ENCODE data around the gene LRRC10B.

Gene LRRC10B

DNA sequence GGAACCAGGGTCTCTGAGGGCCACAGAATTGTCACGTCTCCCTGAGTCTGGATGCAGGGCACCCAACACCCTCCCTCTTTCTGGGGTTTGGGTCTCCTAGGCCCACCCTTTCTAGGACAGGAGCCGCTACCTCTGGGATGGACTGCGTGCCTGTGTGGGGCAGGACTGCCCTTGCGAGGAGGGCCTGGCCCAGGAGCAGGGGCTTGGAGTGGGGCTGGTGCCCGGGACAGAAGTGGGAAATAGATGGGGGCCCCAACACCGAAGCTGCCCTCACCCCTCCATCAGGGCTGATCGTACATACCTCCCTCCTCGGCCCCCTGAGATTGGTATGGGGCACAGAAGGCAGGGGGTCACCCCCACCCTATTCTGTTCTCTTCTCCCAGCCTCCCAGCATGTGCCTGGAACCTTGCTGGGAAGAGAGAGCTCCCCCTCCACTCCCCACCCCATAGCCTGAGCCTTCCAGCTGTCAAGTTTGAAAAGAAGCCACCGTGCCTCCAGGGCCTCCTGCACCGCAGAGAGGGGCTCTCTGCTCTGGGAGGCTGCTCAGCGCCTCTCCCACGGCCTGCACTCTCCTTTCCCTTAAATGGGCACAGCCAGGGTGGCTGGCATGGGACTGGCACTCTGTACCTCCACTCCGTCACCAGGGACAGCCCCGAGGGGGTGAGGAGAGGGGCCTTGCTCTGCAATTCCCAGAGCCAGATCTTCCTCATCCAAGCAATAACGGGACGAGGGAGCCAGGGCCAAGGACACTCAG is 1.8 kb downstream of the LRRC10B start:
- no peak for DNase-seq

DNA sequence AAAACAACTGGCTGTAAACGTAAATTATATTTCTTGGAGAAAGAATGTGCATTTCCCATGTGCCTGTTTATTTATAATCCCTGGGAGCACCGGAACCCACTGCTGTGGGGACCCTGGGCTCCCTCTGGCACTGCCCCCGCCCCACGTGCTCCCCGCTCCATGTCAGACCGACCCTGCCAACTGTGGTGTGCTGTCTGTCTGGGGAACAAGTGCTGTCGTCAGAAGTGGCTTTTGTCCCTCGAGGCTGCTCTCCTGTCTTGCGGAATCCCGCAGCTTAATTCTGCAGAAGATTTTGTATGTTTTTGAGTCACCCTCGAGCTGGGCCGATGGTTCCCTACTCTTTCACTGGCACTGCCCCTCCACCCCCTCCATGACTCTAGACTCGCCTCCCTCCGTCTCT is 2.4 kb downstream of the LRRC10B start:
- no peak for DNase-seq

DNA sequence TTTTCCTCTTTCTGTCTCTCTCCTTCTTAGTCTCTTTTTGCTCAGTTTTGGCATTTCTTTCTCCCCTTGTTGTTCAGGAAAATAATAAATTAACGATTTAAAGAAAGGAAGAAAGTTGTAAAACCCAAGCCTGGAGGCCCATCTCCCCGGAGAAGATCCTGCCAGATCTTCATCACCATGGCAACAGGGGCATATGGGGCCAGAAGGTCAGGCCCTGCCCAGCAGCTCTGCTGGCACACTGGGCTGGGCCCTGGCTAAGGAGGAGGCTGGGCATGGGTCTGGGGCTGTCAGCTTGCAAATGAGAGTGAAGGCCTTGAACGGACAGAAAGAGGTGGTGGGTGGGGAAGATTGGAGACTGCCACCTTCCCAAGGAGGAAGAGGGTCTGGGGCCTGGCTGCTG is 2.8 kb downstream of the LRRC10B start:
- peak; percentile 48 for DNase-seq

DNA sequence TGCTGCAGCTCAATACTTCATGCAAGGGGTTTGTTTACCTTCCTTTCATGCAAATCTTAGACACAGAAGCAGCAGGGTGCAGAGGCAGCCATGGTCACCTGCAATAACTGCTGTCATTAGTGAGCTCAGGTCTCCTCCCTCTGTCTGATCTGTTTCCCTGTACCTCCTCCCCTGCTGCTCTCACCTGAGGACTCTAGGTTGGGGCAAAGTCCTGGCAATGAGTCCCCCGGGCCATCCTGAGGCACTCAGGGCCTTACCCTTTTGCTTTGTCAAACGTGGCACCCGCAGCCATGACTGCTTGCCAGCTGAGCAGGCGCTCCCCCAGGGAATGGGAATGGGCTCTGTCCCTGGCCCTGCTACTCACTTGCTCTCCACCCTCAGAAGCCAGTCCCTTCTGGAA is 3.9 kb downstream of the LRRC10B start:
- DNase-seq = no peak

DNA sequence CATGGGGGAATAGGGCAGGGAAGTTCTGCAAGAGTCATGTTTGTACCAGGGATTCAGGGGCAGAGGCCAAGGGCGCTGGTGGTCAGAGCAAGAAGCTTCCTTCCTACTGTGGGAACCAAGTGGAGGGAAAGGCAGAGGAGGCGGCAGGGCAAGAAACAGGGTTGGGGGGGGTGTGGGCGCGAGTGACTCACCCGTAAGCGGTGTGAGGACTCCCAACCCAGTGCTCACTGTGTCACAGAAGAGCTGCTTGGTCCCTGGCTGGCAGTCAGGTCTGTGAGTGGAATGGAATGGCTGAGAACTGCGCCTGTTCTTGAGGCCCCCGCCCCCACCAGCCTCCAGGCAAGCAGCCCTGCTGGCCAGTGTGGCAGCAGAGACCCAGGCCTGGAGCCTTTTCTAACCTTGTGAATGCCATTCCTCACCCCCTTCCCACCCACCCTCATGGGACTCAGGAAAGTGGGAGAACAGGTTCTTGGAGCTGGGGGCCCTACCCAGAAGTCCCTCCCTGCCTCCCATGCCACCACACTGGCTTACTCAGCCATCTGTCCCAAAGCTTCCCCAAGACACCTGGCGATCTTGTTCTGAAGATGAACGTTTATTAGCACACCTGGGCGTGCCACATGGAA is 4.7 kb downstream of the LRRC10B start:
- DNase-seq = no peak

DNA sequence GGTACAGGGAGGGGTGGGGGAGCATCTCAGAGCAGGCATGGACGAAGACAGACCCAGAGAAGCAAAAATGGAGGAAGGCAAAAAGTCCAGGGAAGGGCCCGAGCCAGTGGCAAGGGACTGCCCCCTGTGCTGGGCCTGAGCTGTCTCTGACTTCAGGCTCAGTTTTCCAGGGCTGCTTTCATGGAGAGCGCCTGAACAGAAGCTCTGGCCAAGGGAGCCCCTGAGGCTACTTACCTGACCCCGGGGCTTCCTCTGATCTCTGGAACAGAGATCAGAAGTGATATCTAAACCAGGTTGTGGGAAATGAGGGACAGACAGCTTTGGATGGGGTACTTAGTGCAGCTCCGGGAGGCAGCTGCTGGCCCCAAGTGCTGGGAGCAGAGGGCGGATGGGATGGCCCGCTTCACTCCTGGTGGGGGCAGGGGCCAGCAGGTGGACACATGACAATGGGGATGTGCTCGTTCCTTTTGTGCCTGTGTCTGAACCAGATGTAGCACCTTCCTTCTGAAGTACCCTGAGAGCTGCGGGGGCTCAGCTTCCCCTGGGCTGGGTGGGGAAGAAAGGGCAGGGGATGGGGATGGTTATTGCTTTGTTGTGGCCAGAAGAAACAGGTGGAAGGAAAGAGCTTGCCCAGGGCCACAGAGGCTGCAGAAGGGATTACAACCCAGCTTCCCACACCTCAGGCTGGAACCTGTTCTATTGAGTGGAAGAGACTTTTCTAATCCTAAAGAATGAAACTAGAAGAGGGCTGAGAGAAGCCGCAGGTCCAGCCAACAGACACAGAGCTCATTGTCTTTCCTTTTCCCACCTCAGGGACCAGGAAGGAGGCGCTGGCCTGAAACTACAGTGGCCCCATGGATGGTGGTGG is 5.7 kb downstream of the LRRC10B start:
- DNase-seq = no peak

DNA sequence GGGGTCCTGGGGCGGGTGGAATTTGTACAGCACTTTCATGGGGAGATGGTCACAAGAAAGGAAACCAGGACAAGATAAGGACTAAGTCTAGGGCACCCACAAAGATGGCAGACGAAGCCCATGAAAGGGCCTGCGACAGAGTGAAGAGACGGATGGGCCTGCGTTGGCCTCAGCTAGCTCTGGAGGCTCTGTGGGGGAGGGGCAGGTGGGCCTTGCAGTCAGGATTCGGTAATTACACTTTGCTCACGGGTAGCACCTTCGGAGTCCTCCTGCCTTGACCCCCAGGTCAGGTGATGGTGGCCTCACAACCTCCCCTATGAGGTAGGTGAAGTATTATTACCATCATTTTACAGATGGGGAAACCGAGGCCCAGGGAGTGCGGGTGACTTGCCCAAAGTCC is 7.1 kb downstream of the LRRC10B start:
- DNase-seq = no peak

DNA sequence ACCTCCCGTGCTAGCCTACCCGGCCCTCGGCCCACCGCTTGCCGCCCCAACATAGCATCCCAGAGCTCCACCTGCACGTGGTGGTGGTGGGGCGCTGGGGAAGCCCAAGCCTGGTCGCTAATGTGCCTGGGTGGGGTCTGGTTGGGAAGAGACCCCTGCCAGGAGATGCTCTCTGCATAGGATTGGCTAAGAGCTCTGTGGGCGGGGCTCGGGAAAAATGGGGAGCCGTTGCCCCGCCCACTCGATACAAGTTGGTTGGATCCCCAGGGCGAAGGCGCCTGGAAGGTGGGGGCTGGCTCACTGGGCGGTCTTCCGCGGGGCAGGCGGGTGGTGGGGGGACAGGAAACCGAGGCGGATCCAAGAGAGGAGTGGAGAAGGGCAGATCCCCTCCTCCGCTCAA is 7.6 kb downstream of the LRRC10B start:
- no peak for DNase-seq

DNA sequence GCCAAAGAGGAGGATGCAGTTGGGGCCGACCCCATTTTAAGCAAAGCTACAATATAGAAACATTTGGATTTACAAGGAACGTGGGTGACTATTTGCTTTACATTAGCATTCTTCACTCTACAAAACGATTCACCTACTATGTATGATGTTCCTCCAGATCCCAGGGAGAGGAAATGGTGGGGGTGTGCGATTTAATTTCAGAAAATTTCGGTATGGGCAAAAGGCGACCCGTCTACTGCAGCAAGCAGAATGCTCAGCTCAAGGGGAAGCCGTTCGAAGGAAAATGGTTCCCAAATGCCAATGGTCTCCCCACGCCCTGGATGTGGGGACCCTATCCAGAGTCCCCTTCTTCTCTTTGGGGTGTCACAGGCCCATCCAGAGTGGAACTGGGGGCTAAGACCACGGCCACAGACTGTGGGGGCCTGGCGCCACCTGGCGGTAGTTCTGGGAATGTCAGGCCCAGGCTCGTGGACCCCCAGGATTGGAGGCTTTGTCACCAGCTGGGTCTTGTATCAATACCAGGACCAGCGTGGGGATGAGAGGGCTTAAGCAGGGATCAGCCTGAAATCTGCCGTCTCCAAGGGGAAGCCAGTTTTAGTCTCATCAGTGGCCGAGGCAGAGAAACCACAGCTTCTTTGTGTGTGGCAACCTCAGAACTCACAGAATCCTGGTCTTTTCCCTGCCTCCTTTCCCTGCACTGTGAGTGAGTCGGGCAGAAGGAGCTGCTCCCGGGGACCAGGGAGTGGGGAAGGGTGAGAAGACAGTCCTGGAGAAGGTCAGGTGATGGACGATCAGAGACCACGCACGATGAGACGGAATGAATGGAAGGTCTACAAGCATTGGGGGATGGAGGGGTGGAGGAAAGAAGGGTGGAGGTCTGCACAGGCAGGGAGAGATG is 8.4 kb downstream of the LRRC10B start:
- no peak for DNase-seq

DNA sequence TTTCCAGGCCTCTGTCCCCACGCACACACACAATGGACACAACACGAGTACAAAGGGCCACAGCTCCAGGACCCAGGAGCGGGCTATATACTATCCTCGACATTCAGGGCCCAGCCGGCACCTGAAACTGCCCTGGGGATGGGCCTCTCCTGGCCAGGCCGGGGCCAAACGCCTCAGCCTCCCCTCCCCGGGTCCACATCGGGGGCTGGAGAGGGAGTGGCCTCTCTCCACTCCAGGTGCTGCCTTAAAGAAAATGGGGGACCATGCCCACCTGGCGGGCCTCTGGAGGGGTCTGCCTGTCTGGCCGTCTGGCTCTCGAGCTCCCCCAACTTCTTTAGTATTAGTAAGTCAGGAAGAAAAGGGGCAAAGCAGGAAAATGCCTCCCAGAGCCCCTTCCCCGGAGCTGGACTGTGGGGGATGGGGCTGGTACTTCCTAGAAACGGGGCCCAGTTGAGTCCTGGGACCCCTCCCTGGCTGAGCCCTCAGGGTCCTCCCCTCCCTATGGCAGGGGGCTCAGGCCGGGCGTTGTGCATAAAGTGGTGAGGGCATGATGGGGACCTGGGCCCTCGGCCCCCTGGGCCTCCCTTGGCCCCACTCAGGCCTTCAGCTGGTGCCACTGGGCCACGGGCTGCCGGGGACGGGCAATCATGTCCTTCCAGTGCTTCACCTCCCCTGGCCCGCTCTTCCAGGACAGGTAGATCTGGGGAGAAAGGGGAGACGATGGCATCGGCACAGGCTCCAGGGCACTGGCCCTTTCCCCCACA is 9.7 kb downstream of the LRRC10B start:
- DNase-seq = no peak

DNA sequence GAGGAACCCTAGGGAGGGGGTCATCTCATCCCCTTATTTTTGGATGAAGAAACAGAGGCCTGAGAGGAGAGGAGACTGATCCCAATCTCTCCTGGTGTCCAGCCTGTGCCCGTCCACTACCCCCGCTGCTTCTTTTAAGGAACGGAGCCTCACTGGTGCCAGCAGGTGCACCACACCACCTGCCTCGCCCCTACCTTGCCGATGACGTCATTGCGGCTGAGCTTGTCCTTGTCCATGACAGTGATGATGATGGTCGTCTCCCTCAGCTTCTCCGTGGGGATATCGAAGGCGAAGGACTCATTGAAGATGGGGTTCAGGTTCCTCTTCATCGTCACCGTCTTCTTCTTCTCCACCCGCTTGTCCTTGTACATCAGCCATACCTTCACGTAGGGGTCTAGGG is 14.3 kb downstream of the LRRC10B start:
- no peak for DNase-seq

DNA sequence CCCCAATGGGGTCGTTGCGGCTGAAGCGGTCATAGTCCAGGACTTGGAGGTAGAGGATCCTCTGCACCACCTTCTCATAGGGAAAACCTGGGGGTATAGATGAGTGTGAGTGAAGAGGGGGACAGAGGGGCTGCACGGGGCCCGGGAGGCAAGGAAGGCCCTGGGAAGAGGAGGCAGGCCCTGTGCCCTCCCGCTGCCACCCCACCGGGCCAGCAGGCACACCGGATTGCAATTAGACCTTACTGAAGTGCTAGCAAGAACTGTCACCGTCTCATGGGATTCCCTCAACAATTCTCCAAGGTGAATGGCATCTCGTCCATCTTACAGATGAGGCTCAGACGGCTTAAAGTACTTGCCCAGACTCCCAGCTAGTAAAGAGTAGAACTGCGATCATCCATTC is 15.9 kb downstream of the LRRC10B start:
- no peak for DNase-seq

DNA sequence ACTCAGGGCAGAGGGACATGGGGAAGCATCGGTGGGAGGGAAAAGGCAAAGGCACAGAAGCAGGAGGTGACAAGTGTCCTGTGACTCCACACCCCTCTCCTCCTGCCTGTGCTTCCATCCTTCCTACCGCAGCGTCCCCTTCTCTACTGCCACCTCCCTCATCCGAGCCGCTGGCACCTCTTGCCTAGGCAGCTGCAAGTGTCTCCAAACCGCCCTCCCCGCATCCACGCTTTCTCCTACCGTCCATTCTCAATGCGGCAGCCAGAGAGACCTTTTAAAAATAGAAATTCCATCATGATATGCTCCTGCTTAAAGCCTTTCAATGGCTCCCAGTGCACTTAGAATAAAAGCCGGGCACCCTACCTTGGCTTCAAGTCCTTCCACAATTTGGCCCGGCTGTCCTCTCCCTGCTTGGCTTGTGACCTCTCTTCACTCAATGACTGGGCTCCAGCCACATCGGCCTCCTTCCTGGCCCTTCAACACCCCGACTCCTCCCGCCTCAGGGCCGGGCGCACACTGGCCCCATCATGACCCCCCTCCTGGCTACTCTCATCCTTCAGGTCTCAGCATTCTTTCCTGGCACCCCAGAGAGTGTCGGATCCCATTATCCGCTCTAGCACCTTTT is 16.5 kb downstream of the LRRC10B start:
- no peak for DNase-seq

DNA sequence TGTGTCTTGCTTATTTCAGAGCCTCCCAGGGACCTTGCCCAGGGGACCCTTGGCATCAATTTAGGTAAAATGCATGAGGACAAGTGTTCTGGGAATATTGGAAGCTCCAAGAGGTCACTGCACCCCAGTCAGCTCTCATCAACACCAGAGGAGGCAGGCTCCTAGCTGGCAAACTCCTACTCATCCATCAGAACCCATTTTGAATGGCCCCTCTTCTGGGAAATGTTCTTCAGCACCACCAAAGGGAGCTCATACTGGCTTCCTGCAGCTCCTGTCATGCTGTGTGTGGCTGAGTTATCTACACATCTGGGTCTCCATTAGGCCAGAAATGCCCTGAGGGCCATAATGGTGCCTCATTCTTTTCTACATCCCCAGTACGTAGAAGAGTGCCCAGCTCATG is 17.7 kb downstream of the LRRC10B start:
- no peak for DNase-seq

DNA sequence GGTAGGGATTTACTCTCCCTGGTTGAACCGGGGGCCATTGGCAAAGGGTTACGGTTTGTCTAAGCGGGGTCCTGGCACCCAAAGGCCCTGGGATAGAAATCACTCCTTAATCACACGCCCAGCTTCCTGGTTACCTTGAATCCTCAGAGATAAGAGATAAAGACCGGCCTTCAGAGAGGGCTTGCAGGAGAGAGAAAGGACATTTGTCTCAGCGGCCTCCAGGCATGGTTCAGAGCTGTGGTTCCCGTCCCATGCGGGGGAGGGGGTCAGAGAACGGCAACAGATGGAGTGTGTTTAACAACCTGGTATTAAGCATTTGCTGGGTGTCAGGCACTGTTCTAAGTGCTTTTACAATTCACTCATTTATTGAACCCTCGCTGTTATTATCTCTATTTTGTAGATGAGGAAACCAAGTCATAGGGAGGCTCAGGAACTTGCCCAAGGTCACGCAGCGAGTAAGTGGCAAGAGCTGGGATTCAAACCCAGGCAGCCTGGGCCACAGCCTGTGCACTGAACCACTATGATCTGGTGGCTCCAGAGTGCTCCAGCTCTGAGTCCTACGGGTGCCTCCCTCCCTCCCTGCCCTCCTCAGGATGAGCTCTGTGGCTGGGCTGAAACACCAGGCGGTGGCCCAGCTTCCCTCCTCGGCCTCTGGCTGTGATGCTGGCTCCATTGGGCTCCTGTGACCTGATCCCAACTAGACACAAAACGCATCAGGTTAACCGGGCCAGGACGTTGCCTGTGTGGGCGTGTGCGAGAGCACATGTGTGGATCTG is 18.6 kb downstream of the LRRC10B start:
- no peak for DNase-seq

DNA sequence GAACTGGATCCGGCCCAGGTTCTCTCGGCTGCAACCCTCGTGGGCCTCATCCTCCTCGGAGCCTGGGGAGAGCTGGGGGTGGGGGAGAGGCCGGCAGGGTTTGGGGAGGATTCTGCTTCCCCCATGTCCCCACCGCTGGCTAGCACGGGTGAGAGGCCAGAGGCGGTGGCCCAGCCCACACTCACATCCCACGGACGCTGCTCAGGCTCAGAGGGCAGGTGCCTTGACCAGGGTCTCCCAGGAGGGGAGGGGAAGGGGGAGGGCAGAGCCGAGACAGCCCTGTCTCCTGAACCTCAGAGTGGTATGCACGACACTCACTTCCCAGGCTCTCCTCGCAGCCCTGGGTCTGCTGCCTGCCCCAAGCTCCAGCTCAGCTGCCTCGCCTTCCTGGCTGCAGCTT is 19.6 kb downstream of the LRRC10B start:
- no peak for DNase-seq

DNA sequence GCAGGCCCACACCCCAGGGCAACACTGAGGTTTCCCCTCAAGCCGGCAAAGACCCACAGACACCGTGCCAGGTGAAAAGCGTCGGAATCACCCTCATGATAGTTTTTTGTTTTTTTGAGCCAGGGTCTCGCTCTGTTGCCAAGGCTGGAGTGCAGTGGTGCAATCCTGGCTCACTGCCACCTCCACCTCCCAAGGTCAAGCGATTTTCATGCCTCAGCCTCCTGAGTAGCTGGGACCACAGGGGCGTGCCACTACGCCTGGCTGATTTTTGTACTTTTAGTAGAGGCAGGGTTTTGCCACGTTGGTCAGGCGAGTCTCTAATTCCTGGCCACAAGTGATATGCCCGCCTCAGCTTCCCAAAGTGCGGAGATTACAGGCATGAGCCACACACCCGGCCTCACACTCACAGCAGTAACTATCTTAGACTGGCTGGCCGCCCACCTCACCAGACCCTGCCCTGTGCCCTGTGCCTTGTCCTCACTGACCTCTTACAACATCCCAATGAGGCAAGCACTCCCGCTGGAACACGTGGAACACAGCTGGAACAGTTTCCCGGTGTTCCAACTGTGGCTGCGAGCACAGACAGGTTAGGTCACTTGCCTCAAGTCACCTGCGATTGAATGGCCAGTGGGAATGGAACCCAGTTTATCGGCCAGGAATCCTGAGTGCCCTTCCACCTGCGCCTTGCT is 21.1 kb downstream of the LRRC10B start:
- DNase-seq = no peak

DNA sequence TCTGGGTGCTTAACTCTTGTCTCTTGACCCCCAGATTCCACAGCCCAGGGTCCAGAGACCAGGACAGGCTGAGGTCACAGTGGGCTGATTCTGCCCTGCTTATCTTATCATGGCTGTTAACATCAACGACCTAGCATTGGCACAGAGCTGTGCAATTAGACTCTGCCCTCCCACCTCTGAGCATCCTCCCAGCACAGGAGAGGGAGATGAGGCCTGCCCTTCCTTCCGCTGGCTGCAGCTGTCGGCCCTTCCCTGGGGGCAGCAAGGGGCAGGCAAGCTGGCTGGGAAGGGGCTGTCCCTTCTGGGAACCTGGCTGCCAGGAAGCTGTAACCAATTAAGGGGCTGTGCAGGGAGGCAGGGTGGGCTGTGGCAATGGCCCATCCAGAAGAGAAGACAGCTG is 22.5 kb downstream of the LRRC10B start:
- DNase-seq = no peak

DNA sequence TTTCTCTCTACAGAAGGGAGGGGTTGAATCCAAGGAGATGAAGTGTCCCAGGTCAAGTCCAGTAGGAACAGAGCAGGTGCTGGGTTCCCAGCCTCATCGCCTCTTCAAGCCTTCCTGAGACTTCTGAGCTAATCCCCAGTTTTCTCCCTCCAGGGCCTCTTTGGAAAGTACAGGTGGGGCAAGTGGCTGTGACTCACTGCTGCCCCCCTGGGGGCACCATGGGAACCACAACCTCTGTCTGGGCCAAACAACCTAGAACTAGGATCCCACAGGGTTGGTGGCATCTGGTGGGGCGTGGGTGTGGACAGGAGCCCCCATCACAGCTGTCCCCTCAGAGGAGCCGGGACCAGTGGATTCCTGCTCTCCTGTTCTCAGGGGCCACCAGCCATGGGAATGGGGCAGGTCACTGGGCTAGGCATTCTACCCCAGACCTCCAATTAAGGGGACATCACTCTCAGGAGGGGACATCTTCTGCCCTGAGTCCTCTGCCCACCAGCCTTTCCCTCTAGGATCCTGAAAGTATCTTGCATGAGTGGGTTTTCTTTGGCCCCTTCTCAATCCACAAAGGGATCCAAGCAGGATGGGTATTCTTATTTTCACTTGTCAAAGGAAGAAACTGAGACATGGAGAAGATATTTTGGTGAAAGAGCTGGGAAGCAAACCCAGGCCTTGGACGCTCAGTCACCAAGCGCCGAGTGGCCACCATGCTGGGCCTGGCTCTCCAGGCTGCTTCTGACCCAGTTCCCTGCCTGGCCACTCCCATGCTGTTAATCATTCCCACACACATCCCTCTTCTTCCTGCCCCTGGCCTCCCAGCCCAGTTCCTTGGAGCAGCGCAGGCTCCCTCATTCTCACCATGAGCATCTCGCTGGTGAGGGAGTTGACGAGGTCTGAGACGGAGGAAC is 23.8 kb downstream of the LRRC10B start:
- DNase-seq = peak; percentile 73

All from RPMI8226 (cell line).